HEK293 (cell line): ENCODE measurements around the gene OAS2.
A peak's percentile ranks its signal among the peaks of the same experiment; 100 is the strongest.

Source experiments
- CTCF ChIA-PET: fragments of 350-600 bp; formaldehyde crosslinking; extraction: SDS; loops from one replicate; lab custom pipeline; 2021; ENCODE audit warnings: antibody characterized with exemption; lab: Yijun Ruan, JAX
- POLR2A ChIA-PET: fragments of 300-600 bp; formaldehyde crosslinking; extraction: SDS; loops from one replicate; lab custom pipeline; 2020; ENCODE audit warnings: antibody characterized with exemption, inconsistent platforms; lab: Yijun Ruan, JAX
- H3K27ac ChIP-seq: fragments of 200-500 bp; sonication (Bioruptor generic); 2 replicates; pipeline ENCODE4 v1.5.1; 2014; ENCODE audit warnings: low read depth, low read length, control low read depth, inconsistent platforms; ENCODE audit errors: extremely low read depth
- H3K36me3 ChIP-seq, 2 experiments: fragments of 200-500 bp in 1 of 2; sonication (Bioruptor generic) in 1 of 2; 1 replicate in 1 of 2; 2 replicates in 1 of 2; pipeline ENCODE4 v1.5.1; 2014 to 2017; ENCODE audit warnings: inconsistent platforms in 2 of 2, low read length in 2 of 2; ENCODE audit not compliant: control insufficient read depth in 2 of 2, insufficient read depth in 1 of 2
- H3K4me1 ChIP-seq: fragments of 200-500 bp; sonication (Bioruptor generic); 2 replicates; pipeline ENCODE4 v1.5.1; 2014; ENCODE audit warnings: mild to moderate bottlenecking, low read length, inconsistent platforms; ENCODE audit not compliant: control insufficient read depth, insufficient read depth
- H3K4me3 ChIP-seq: 2 replicates; pipeline ENCODE4 v1.5.1; 2011; ENCODE audit warnings: low read depth, mild to moderate bottlenecking, control low read depth, low read length, moderate library complexity
- H3K9me3 ChIP-seq: fragments of 200-500 bp; sonication (Bioruptor generic); 2 replicates; pipeline ENCODE4 v1.5.1; 2014; ENCODE audit warnings: low read depth, low read length, inconsistent platforms; ENCODE audit not compliant: control insufficient read depth, insufficient read depth
- GLI2 ChIP-seq: fragments of 450-650 bp; formaldehyde crosslinking; IDR thresholded peaks from 2 replicates; pipeline ENCODE4; 2017; ENCODE audit warnings: missing biosample characterization, missing genetic modification characterization, low read depth, borderline replicate concordance
- GLIS1 ChIP-seq: fragments of 450-650 bp; formaldehyde crosslinking; IDR thresholded peaks from 2 replicates; pipeline ENCODE4 v1.5.1; 2016; ENCODE audit warnings: missing biosample characterization, missing genetic modification characterization
- HOXA7 ChIP-seq: sonication (generic); formaldehyde crosslinking; IDR thresholded peaks from 2 replicates; pipeline ENCODE4 v1.8.1; 2022; ENCODE audit warnings: missing genetic modification reagents, borderline replicate concordance
- MYNN ChIP-seq: fragments of 450-650 bp; formaldehyde crosslinking; IDR thresholded peaks from 2 replicates; pipeline ENCODE4 v1.5.1; 2016; ENCODE audit warnings: missing biosample characterization, missing genetic modification characterization, borderline replicate concordance
- OSR2 ChIP-seq: fragments of 450-650 bp; formaldehyde crosslinking; IDR thresholded peaks from 2 replicates; pipeline ENCODE4 v1.5.1; 2016; ENCODE audit warnings: missing biosample characterization, missing genetic modification characterization
- ZBTB21 ChIP-seq: fragments of 450-650 bp; formaldehyde crosslinking; IDR thresholded peaks from 2 replicates; pipeline ENCODE4 v1.5.1; 2017; ENCODE audit warnings: missing biosample characterization, missing genetic modification characterization
- ZBTB7A ChIP-seq: fragments of 450-650 bp; formaldehyde crosslinking; IDR thresholded peaks from 2 replicates; pipeline ENCODE4 v1.5.1; 2016; ENCODE audit warnings: low read depth, missing biosample characterization, missing genetic modification characterization
- ZBTB8A ChIP-seq: fragments of 450-650 bp; formaldehyde crosslinking; IDR thresholded peaks from 2 replicates; pipeline ENCODE4 v1.5.1; 2016; ENCODE audit warnings: missing biosample characterization, missing genetic modification characterization
- ZNF221 ChIP-seq: fragments of 450-650 bp; formaldehyde crosslinking; IDR thresholded peaks from 2 replicates; pipeline ENCODE4 v1.5.1; 2017; ENCODE audit warnings: missing biosample characterization, missing genetic modification characterization, borderline replicate concordance
- ZNF24 ChIP-seq: fragments of 450-650 bp; formaldehyde crosslinking; IDR thresholded peaks from 2 replicates; pipeline ENCODE4 v1.5.1; 2016; ENCODE audit warnings: missing biosample characterization, missing genetic modification characterization
- ZNF341 ChIP-seq: fragments of 450-650 bp; formaldehyde crosslinking; IDR thresholded peaks from 2 replicates; pipeline ENCODE4; 2016; ENCODE audit warnings: low read depth, missing biosample characterization, missing genetic modification characterization
- ZNF366 ChIP-seq: fragments of 450-650 bp; formaldehyde crosslinking; conservative IDR thresholded peaks from 2 replicates; pipeline ENCODE4 v1.5.1; 2016; ENCODE audit warnings: missing biosample characterization, missing genetic modification characterization
- ZNF391 ChIP-seq: fragments of 450-650 bp; formaldehyde crosslinking; IDR thresholded peaks from 2 replicates; pipeline ENCODE4 v1.5.1; 2016; ENCODE audit warnings: low read depth, missing biosample characterization, missing genetic modification characterization, borderline replicate concordance
- ZNF548 ChIP-seq: fragments of 450-650 bp; formaldehyde crosslinking; IDR thresholded peaks from 2 replicates; pipeline ENCODE4 v1.5.1; 2016; ENCODE audit warnings: missing biosample characterization, missing genetic modification characterization
- ZNF571 ChIP-seq: fragments of 450-650 bp; formaldehyde crosslinking; IDR thresholded peaks from 2 replicates; pipeline ENCODE4 v1.5.0; 2017; ENCODE audit warnings: missing biosample characterization, missing genetic modification characterization
- ZNF623 ChIP-seq: fragments of 450-650 bp; formaldehyde crosslinking; IDR thresholded peaks from 2 replicates; pipeline ENCODE4 v1.5.1; 2016; ENCODE audit warnings: missing biosample characterization, missing genetic modification characterization
- ZNF624 ChIP-seq: fragments of 450-650 bp; formaldehyde crosslinking; IDR thresholded peaks from 2 replicates; pipeline ENCODE4 v1.5.1; 2017; ENCODE audit warnings: missing biosample characterization, missing genetic modification characterization
- ZNF629 ChIP-seq: fragments of 450-650 bp; formaldehyde crosslinking; IDR thresholded peaks from 2 replicates; pipeline ENCODE4 v1.5.1; 2017; ENCODE audit warnings: missing biosample characterization, missing genetic modification characterization
- ZNF768 ChIP-seq: fragments of 450-650 bp; formaldehyde crosslinking; IDR thresholded peaks from 2 replicates; pipeline ENCODE4 v1.5.1; 2018; ENCODE audit warnings: missing biosample characterization, mild to moderate bottlenecking, missing genetic modification characterization
- ZNF837 ChIP-seq: fragments of 450-650 bp; formaldehyde crosslinking; IDR thresholded peaks from 2 replicates; pipeline ENCODE4 v1.5.1; 2016; ENCODE audit warnings: missing biosample characterization, missing genetic modification characterization
- TF ChIP-seq, protein P1 (sequence below): fragments of 450-650 bp; formaldehyde crosslinking; IDR thresholded peaks from 2 replicates; pipeline ENCODE4 v1.5.1; 2017; ENCODE audit warnings: missing biosample characterization, missing genetic modification characterization
- TF ChIP-seq, protein P2 (sequence below): fragments of 450-650 bp; formaldehyde crosslinking; IDR thresholded peaks from 2 replicates; pipeline ENCODE4 v1.5.1; 2016; ENCODE audit warnings: missing biosample characterization, missing genetic modification characterization
- TF ChIP-seq, protein P3 (sequence below): fragments of 450-650 bp; formaldehyde crosslinking; IDR thresholded peaks from 2 replicates; pipeline ENCODE4 v1.5.1; 2017; ENCODE audit warnings: missing biosample characterization, missing genetic modification characterization
- TF ChIP-seq, protein P4 (sequence below): fragments of 450-650 bp; formaldehyde crosslinking; IDR thresholded peaks from 2 replicates; pipeline ENCODE4 v1.5.1; 2016; ENCODE audit warnings: missing biosample characterization, missing genetic modification characterization
- TF ChIP-seq, protein P5 (sequence below): fragments of 450-650 bp; formaldehyde crosslinking; IDR thresholded peaks from 2 replicates; pipeline ENCODE4 v1.5.1; 2016; ENCODE audit warnings: missing biosample characterization, missing genetic modification characterization
- TF ChIP-seq, protein P6 (sequence below): fragments of 450-650 bp; formaldehyde crosslinking; IDR thresholded peaks from 2 replicates; pipeline ENCODE4 v1.5.1; 2016; ENCODE audit warnings: missing biosample characterization, missing genetic modification characterization

Gene OAS2

DNA sequence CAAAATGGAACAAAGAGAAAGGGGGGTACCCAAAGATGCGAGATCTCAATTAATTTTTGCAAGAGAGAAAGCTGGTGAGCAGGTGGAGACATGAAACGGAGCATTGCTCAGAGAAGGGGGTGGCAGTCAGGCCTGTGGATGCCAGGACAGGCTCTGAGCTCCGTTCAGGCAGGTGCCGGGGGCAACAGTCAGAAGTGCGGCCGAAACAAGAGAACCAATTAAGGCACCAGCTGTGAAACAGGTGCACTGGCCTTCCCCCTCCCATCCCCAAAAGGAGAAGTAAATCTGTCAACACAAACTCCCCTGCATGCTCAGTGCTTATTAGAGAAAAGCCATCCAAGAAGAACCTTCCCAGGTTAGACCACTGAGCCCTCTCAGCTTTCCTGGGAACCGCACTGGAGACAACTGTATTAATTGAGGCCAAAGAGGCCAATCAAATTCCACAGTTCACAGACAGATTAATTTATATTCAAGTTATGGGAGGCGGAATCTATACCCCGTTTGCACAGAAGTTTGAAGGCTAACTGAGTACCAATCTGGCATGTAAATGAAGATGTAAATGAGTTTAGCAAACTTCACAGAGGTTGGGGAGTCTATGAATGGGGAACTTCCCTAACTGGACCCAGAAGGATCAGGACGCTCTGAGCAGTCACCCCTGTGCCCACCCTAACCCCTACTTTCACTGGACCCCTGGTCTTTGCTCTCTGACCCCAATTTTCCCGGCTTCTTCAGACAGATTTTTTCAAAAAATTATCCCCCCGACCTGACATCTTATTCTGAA lies 20.9 kb downstream of the OAS2 start:
- CTCF ChIA-PET = interaction anchor here (0.9 kb wide), 1 partner anchor 10 kb away, joined by 4 read pairs; no protein-coding TSS in a partner anchor
- TF ChIP-seq ZBTB7A (tag by site-specific recombination) = no peak
- TF ChIP-seq, protein P1, sequence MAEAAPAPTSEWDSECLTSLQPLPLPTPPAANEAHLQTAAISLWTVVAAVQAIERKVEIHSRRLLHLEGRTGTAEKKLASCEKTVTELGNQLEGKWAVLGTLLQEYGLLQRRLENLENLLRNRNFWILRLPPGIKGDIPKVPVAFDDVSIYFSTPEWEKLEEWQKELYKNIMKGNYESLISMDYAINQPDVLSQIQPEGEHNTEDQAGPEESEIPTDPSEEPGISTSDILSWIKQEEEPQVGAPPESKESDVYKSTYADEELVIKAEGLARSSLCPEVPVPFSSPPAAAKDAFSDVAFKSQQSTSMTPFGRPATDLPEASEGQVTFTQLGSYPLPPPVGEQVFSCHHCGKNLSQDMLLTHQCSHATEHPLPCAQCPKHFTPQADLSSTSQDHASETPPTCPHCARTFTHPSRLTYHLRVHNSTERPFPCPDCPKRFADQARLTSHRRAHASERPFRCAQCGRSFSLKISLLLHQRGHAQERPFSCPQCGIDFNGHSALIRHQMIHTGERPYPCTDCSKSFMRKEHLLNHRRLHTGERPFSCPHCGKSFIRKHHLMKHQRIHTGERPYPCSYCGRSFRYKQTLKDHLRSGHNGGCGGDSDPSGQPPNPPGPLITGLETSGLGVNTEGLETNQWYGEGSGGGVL (tag by site-specific recombination) = no peak
- TF ChIP-seq, protein P2, sequence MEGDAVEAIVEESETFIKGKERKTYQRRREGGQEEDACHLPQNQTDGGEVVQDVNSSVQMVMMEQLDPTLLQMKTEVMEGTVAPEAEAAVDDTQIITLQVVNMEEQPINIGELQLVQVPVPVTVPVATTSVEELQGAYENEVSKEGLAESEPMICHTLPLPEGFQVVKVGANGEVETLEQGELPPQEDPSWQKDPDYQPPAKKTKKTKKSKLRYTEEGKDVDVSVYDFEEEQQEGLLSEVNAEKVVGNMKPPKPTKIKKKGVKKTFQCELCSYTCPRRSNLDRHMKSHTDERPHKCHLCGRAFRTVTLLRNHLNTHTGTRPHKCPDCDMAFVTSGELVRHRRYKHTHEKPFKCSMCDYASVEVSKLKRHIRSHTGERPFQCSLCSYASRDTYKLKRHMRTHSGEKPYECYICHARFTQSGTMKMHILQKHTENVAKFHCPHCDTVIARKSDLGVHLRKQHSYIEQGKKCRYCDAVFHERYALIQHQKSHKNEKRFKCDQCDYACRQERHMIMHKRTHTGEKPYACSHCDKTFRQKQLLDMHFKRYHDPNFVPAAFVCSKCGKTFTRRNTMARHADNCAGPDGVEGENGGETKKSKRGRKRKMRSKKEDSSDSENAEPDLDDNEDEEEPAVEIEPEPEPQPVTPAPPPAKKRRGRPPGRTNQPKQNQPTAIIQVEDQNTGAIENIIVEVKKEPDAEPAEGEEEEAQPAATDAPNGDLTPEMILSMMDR (tag by site-specific recombination) = no peak
- no peak for TF ChIP-seq ZBTB21
- TF ChIP-seq MYNN (tag by site-specific recombination) = no peak
- TF ChIP-seq ZNF571 = no peak
- no peak for TF ChIP-seq ZNF341 (tag by site-specific recombination)
- TF ChIP-seq ZNF548 (tag by site-specific recombination) = no peak
- TF ChIP-seq ZNF221 (tag by site-specific recombination) = no peak
- no peak for TF ChIP-seq ZNF624 (tag by site-specific recombination)
- TF ChIP-seq GLIS1 (tag by site-specific recombination) = no peak
- no peak for TF ChIP-seq HOXA7 (CRISPR knock-in tag)
- no peak for TF ChIP-seq ZBTB8A (tag by site-specific recombination)
- TF ChIP-seq OSR2 (tag by site-specific recombination) = no peak
- no peak for TF ChIP-seq ZNF837 (tag by site-specific recombination)
- TF ChIP-seq ZNF366 (tag by site-specific recombination) = no peak
- no peak for TF ChIP-seq ZNF768
- TF ChIP-seq ZNF24 (tag by site-specific recombination) = no peak
- TF ChIP-seq GLI2 (tag by site-specific recombination) = no peak
- no peak for TF ChIP-seq ZNF391 (tag by site-specific recombination)
- POLR2A ChIA-PET = no interaction called here
- H3K9me3 ChIP-seq = no peaks in the 10 kb centered on the region
- H3K36me3 ChIP-seq = no peaks in the 10 kb centered on the region
- no peaks in the 10 kb centered on the region for H3K4me1 ChIP-seq
- no peak overlapping the region for H3K27ac ChIP-seq
- H3K4me3 ChIP-seq = no peak overlapping the region

DNA sequence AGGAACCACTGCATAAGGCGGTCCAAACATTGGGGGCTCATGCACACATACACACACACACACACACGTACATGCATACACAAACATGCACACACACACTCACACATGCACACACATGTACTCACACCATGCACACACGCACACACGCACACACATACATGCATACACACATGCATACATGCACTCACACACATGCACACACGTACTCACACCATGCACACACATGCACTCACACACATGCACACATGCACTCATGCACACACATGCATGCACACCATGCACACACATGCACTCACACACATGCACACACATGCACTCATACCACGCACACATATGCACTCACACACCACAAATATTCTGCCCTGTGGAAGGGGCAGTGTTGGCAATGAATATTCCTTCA lies 22.1 kb downstream of the OAS2 start:
- H3K4me1 ChIP-seq = no peaks in the 10 kb centered on the region
- ChIA-PET CTCF (interaction anchor here (0.5 kb wide), 1 partner anchor 16 kb away, joined by 3 read pairs; no protein-coding TSS in a partner anchor), POLR2A (no interaction called here)
- H3K9me3 ChIP-seq = no peaks in the 10 kb centered on the region
- H3K27ac ChIP-seq = no peak overlapping the region
- no peaks in the 10 kb centered on the region for H3K36me3 ChIP-seq
- no peak overlapping the region for H3K4me3 ChIP-seq
- TF ChIP-seq ZNF629 (tag by site-specific recombination) (no peak), ZNF623 (tag by site-specific recombination) (no peak)
- TF ChIP-seq, protein P3, sequence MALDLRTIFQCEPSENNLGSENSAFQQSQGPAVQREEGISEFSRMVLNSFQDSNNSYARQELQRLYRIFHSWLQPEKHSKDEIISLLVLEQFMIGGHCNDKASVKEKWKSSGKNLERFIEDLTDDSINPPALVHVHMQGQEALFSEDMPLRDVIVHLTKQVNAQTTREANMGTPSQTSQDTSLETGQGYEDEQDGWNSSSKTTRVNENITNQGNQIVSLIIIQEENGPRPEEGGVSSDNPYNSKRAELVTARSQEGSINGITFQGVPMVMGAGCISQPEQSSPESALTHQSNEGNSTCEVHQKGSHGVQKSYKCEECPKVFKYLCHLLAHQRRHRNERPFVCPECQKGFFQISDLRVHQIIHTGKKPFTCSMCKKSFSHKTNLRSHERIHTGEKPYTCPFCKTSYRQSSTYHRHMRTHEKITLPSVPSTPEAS (tag by site-specific recombination) = peak; percentile 92
- TF ChIP-seq, protein P4, sequence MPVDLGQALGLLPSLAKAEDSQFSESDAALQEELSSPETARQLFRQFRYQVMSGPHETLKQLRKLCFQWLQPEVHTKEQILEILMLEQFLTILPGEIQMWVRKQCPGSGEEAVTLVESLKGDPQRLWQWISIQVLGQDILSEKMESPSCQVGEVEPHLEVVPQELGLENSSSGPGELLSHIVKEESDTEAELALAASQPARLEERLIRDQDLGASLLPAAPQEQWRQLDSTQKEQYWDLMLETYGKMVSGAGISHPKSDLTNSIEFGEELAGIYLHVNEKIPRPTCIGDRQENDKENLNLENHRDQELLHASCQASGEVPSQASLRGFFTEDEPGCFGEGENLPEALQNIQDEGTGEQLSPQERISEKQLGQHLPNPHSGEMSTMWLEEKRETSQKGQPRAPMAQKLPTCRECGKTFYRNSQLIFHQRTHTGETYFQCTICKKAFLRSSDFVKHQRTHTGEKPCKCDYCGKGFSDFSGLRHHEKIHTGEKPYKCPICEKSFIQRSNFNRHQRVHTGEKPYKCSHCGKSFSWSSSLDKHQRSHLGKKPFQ (tag by site-specific recombination) = peak; percentile 80
- TF ChIP-seq, protein P5, sequence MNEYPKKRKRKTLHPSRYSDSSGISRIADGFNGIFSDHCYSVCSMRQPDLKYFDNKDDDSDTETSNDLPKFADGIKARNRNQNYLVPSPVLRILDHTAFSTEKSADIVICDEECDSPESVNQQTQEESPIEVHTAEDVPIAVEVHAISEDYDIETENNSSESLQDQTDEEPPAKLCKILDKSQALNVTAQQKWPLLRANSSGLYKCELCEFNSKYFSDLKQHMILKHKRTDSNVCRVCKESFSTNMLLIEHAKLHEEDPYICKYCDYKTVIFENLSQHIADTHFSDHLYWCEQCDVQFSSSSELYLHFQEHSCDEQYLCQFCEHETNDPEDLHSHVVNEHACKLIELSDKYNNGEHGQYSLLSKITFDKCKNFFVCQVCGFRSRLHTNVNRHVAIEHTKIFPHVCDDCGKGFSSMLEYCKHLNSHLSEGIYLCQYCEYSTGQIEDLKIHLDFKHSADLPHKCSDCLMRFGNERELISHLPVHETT (tag by site-specific recombination) = no peak
- TF ChIP-seq, protein P6, sequence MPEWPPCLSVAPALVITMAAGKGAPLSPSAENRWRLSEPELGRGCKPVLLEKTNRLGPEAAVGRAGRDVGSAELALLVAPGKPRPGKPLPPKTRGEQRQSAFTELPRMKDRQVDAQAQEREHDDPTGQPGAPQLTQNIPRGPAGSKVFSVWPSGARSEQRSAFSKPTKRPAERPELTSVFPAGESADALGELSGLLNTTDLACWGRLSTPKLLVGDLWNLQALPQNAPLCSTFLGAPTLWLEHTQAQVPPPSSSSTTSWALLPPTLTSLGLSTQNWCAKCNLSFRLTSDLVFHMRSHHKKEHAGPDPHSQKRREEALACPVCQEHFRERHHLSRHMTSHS (tag by site-specific recombination) = no peak
